K562 (cell line): Measurements from ENCODE around the gene ARFGEF2. TPM values are rescaled to one million over a fixed set of nuclear protein-coding genes. Genes with fewer than 3 reads are reported as not detected.

ENCODE experiments used
- ATAC-seq: fragments of 200-7000 bp; cut with Tn5 transposase; 3 replicates; pipeline ENCODE4 v1.9.1; 2020; ENCODE audit warnings: moderate library complexity
- BruUV-seq: library from RNA; stranded (reverse); fragments of 400-500 nt; replicated peaks from 2 replicates; lab custom pipeline; 2021; lab: Mats Ljungman, UMichigan
- CTCF ChIA-PET: fragments of 300-600 bp; formaldehyde crosslinking; extraction: SDS; loops from one replicate; lab custom pipeline; 2021; ENCODE audit warnings: low intra/inter-chr PET ratio; lab: Yijun Ruan, JAX
- POLR2A ChIA-PET: fragments of 300-600, 350-650 bp; sonication (Branson Sonifier 250); formaldehyde crosslinking; extraction: SDS; loops from one replicate; lab custom pipeline; 2021; ENCODE audit warnings: antibody characterized with exemption, inconsistent platforms; lab: Yijun Ruan, JAX
- DNase-seq, 4 experiments: peaks; one replicate each; pipeline versions ENCODE4 v3.0.0 to v3.0.0-alpha.2; 2011 to 2018; ENCODE audit warnings: low spot score in 3 of 4, mixed read lengths in 3 of 4; ENCODE audit errors: extremely low read depth in 1 of 4
- FAIRE-seq: peaks from 2 replicates; lab custom pipeline; 2011; peaks lifted over from hg19 to GRCh38; lab: Jason Lieb, UNC
- H2AFZ ChIP-seq: 2 replicates; pipeline ENCODE4 v1.6.0; 2011; ENCODE audit warnings: low read depth, low read length, control low read depth, inconsistent platforms
- H3K27ac ChIP-seq: fragments of 200-600 bp; 3 replicates; pipeline ENCODE4 v1.8.0; 2011; ENCODE audit warnings: low read depth, mild to moderate bottlenecking, control low read depth, inconsistent platforms, low read length, moderate library complexity, mixed read lengths; ENCODE audit errors: extremely low read depth
- H3K27me3 ChIP-seq, 2 experiments: fragments of 300-600 bp in 1 of 2; 2 replicates in 1 of 2; 3 replicates in 1 of 2; pipeline versions ENCODE4 v1.6.0 to v1.8.0; 2011; ENCODE audit warnings: inconsistent platforms in 2 of 2, low read length in 2 of 2, mild to moderate bottlenecking in 1 of 2, mixed read lengths in 1 of 2, moderate library complexity in 1 of 2; ENCODE audit not compliant: control insufficient read depth in 2 of 2, insufficient read depth in 2 of 2
- H3K36me3 ChIP-seq: fragments of 300-600 bp; 3 replicates; pipeline ENCODE4 v1.8.0; 2011; ENCODE audit warnings: mild to moderate bottlenecking, low read length, inconsistent platforms; ENCODE audit not compliant: control insufficient read depth, insufficient read depth
- H3K4me1 ChIP-seq, 2 experiments: fragments of 200-600 bp in 1 of 2; replicated peaks in 1 of 2; 2 replicates in 1 of 2; 3 replicates in 1 of 2; pipeline versions ENCODE4 v1.5.1 to v1.8.0; 2011; ENCODE audit warnings: inconsistent platforms in 2 of 2, low read length in 2 of 2, mild to moderate bottlenecking in 1 of 2, mixed read lengths in 1 of 2, moderate library complexity in 1 of 2; ENCODE audit not compliant: control insufficient read depth in 2 of 2, insufficient read depth in 2 of 2
- H3K4me2 ChIP-seq: 2 replicates; pipeline ENCODE4 v1.6.1; 2011; ENCODE audit warnings: low read length, control low read depth, inconsistent platforms, mixed read lengths; ENCODE audit not compliant: insufficient read depth
- H3K4me3 ChIP-seq: fragments of 200-600 bp; sonication (generic), shearing (Covaris generic); 2 replicates; pipeline ENCODE4 v1.5.1; 2016; ENCODE audit warnings: control low read depth, inconsistent platforms
- H3K79me2 ChIP-seq: fragments of 200-600 bp; 3 replicates; pipeline ENCODE4 v1.8.0; 2011; ENCODE audit warnings: low read length, inconsistent platforms; ENCODE audit not compliant: control insufficient read depth, insufficient read depth
- H3K9ac ChIP-seq, 2 experiments: 2 replicates each; pipeline versions ENCODE4 v1.6.0 to v1.6.1; 2011; ENCODE audit warnings: low read depth in 2 of 2, low read length in 2 of 2, control low read depth in 1 of 2, inconsistent platforms in 1 of 2, mild to moderate bottlenecking in 1 of 2, mixed read lengths in 1 of 2; ENCODE audit not compliant: insufficient read depth in 1 of 2
- H3K9me1 ChIP-seq: one replicate; pipeline ENCODE4 v1.6.0; 2011; ENCODE audit warnings: inconsistent platforms, mild to moderate bottlenecking, low read length, moderate library complexity; ENCODE audit not compliant: control insufficient read depth, insufficient read depth
- H3K9me3 ChIP-seq: replicated peaks from 2 replicates; pipeline ENCODE4 v1.5.1; 2011; ENCODE audit warnings: low read depth, low read length, inconsistent platforms; ENCODE audit not compliant: control insufficient read depth, insufficient read depth
- H4K20me1 ChIP-seq: replicated peaks from 2 replicates; pipeline ENCODE4 v1.6.1; 2011; ENCODE audit warnings: low read length, inconsistent platforms, mixed read lengths; ENCODE audit not compliant: control insufficient read depth, insufficient read depth
- ADNP ChIP-seq: fragments of 200-800 bp; sonication (Bioruptor generic); IDR thresholded peaks from 2 replicates; pipeline ENCODE4 v1.6.1; 2016; ENCODE audit warnings: missing genetic modification characterization, missing compliant biosample characterization
- ATF3 ChIP-seq, 2 experiments: fragments of 450-650 bp in 1 of 2; sonication (generic) in 1 of 2; formaldehyde crosslinking in 1 of 2; IDR thresholded peaks in 1 of 2; conservative IDR thresholded peaks in 1 of 2; 2 replicates each; pipeline versions ENCODE4 v1.6.1 to v1.8.1; 2016 to 2023; ENCODE audit warnings: mild to moderate bottlenecking in 2 of 2, moderate library complexity in 2 of 2, inconsistent platforms in 1 of 2, missing genetic modification reagents in 1 of 2
- FOXO4 ChIP-seq: fragments of 450-650 bp; formaldehyde crosslinking; IDR thresholded peaks from 2 replicates; pipeline ENCODE4 v1.4.0; 2020; ENCODE audit warnings: mild to moderate bottlenecking, moderate library complexity
- MTF1 ChIP-seq: fragments of 250-450 bp; sonication (Bioruptor Pico); IDR thresholded peaks from 2 replicates; pipeline ENCODE4 v1.9.0; 2021; ENCODE audit warnings: moderate library complexity, mild to moderate bottlenecking, inconsistent platforms, borderline replicate concordance
- NCOA6 ChIP-seq: fragments of 450-650 bp; IDR thresholded peaks from 2 replicates; pipeline ENCODE4 v1.6.1; 2017; ENCODE audit warnings: mild to moderate bottlenecking
- NUFIP1 ChIP-seq: fragments of 450-650 bp; IDR thresholded peaks from 2 replicates; pipeline ENCODE4 v1.6.1; 2018; ENCODE audit not compliant: partially characterized antibody
- ZBTB12 ChIP-seq: fragments of 250-450 bp; sonication (Bioruptor Pico); IDR thresholded peaks from 2 replicates; pipeline ENCODE4 v1.4.0; 2020
- ZBTB9 ChIP-seq: fragments of 450-650 bp; formaldehyde crosslinking; IDR thresholded peaks from 2 replicates; pipeline ENCODE4 v1.4.0; 2020; ENCODE audit warnings: mild to moderate bottlenecking, moderate library complexity
- ZFP30 ChIP-seq: fragments of 250-450 bp; sonication (Bioruptor Pico); IDR thresholded peaks from 2 replicates; pipeline ENCODE4 v1.8.0; 2022; ENCODE audit warnings: moderate library complexity, mild to moderate bottlenecking, inconsistent platforms, borderline replicate concordance
- WGBS: fragments of 100-300 bp; shearing (Covaris generic); methylation state at CpG from one replicate; pipeline ENCODE4 v1.1.6; 2016; ENCODE audit warnings: low coverage, mixed read lengths; ENCODE audit not compliant: insufficient coverage; ENCODE audit errors: missing lambda C conversion rate; 5-methylcytosine and 5-hydroxymethylcytosine counted together
- in situ Hi-C: fragments of 300-500 bp; cut with MboI; formaldehyde crosslinking; loops from 4 replicates; pipeline ENCODE4 v1.15.0; 2018; ENCODE audit warnings: inconsistent platforms, mixed read lengths
- intact Hi-C: fragments of 100-400 bp; cut with micrococcal nuclease; formaldehyde crosslinking; loops from 2 replicates; pipeline ENCODE4 v1.14.2; 2022
- polyA plus RNA-seq, 8 experiments: library from polyadenylated mRNA; depleted of rRNA in 4 of 8; stranded (reverse) in 5 of 8; unstranded in 3 of 8; fragments of >200 nt; fragmentation: Nextera tagmentation in 2 of 8; fragmentation: Illumina TruSeq in 1 of 8; extraction: Ambion mirVana in 2 of 8; extraction: Trizol in 1 of 8; gene quantifications; 2 replicates each; pipeline versions ENCODE4 v1.2.1 to v1.2.3, GENCODE V29; 2011 to 2014; ENCODE audit warnings: inconsistent platforms in 1 of 8, missing spikeins in 1 of 8
- total RNA-seq, 7 experiments: library from RNA; depleted of rRNA in 6 of 7; stranded (reverse); fragments of >200 nt in 6 of 7; fragmentation: Illumina TruSeq in 2 of 7; extraction: Trizol in 2 of 7; gene quantifications; 2 replicates each; pipeline versions ENCODE4 v1.2.1 to v1.2.3, GENCODE V29; 2011 to 2021; ENCODE audit warnings: low replicate concordance in 1 of 7

The ARFGEF2 gene
- total and polyA plus RNA-seq, 9 of the 15 experiments (the other 6 are each of a cell fraction or from before 2014, with no cell fraction given), result 4.2 to 18.8 (median 13.7) TPM

- FAIRE-seq, result no peak
- Histone ChIP-seq H3K4me3 (no peak overlapping the region), H4K20me1 (no peaks in the 10 kb centered on the region), H3K9me3 (no peaks in the 10 kb centered on the region), H3K27ac (no peak overlapping the region), H3K9me1 (no peaks in the 10 kb centered on the region), H3K4me2 (no peak overlapping the region), H3K27me3 (peaks cover 6 to 17% of the 10 kb centered on the region in 2 experiments; a peak in 1 of 5 replicates), H3K36me3 (no peaks in the 10 kb centered on the region), H3K4me1 (peaks cover 0 to 8% of the 10 kb centered on the region in 2 experiments; a peak in 2 of 5 replicates), H3K79me2 (peaks cover 17% of the 10 kb centered on the region), H3K9ac (no peak overlapping the region), H2AFZ (no peak overlapping the region)
- CTCF ChIA-PET, result interaction anchor here (0.6 kb wide), 1 partner anchor 189 kb away, joined by 3 read pairs; no protein-coding TSS in a partner anchor
- BruUV-seq, result no TSS peak
- TF ChIP-seq MTF1 (CRISPR knock-in tag), result no peak
- TF ChIP-seq ZBTB12 (CRISPR knock-in tag), result no peak
- no peak for TF ChIP-seq NUFIP1
- no peak for TF ChIP-seq ADNP (tag)
- TF ChIP-seq NCOA6, result no peak
- TF ChIP-seq ATF3 (IDR thresholded peaks at IDR 0.05), result no peak
- no peak for TF ChIP-seq ATF3 (CRISPR knock-in tag; conservative IDR thresholded peaks at IDR 0.05)
- no peak for TF ChIP-seq FOXO4 (CRISPR knock-in tag)
- no peak for TF ChIP-seq ZBTB9 (CRISPR knock-in tag)
- TF ChIP-seq ZFP30 (CRISPR knock-in tag), result no peak
- intact Hi-C loops (no loop called here), in situ Hi-C loops (no loop called here)
- POLR2A ChIA-PET, result interaction anchor here (0.7 kb wide), 1 partner anchor 88 kb away, joined by 3 read pairs; no protein-coding TSS in a partner anchor
- no peak for ATAC-seq
- no peak for DNase-seq
- 64% methylated on average over 3 of the region's 3 CpGs for WGBS
Observed at GRCh38 chr20:48889140-48889790, 32.2 kb upstream of the ARFGEF2 start.
